Measurements from ENCODE around the gene CAPN9. TPM values are rescaled to one million over a fixed set of nuclear protein-coding genes. Genes with fewer than 3 reads are reported as not detected.

The CAPN9 gene
- total and polyA plus RNA-seq, 2 experiments from 2014 or later = 0.98 to 3.7 TPM

DNA sequence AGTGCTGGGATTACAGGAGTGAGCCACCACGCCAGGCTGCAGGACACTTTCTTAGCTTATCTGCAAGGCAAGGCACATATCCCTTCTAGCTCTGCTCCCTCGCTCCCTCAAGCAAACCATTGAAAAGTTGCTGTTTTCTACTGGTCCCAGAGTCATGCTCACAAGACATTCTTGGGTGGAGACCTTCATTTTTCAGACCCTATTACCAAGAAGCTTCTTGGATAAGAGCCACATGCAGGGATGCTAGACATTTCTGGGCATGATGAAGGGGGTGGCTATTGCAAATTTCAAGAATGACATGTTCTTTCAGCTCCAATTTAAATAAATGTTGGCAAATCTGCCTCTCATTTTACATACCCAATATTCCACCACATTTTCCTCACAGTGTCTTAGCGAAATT is 33.9 kb downstream of the CAPN9 start:
- Histone ChIP-seq H3K36me3 (replicated peaks; ENCODE audit: insufficient read depth, low read depth) (no peaks in the 10 kb centered on the region), H3K27me3 (no peaks in the 10 kb centered on the region), H3K4me3 (no peak overlapping the region), H3K27ac (no peak overlapping the region), H3K9me2 (replicated peaks; ENCODE audit: insufficient read depth) (no peaks in the 10 kb centered on the region), H3K79me2 (no peaks in the 10 kb centered on the region), H3K4me1 (ENCODE audit: insufficient read depth) (no peaks in the 10 kb centered on the region), H3K9me3 (ENCODE audit: low read depth) (no peaks in the 10 kb centered on the region), H3K4me2 (no peak overlapping the region), H2AFZ (no peak overlapping the region), H4K20me1 (ENCODE audit: insufficient read depth, poor library complexity, severe bottlenecking) (no peaks in the 10 kb centered on the region)
- TF ChIP-seq CTCF (IDR thresholded peaks at IDR 0.05; ENCODE audit: poor library complexity) (no peak), EZH2phosphoT487 (IDR thresholded peaks at IDR 0.05; ENCODE audit: low read depth, severe bottlenecking, unreplicated experiment) (no peak), EZH2 (IDR thresholded peaks at IDR 0.05; ENCODE audit: borderline replicate concordance) (no peak)
- DNase-seq (ENCODE audit: low spot score) = no peak
- 94% methylated on average over 3 of the region's 3 CpGs for WGBS (ENCODE audit: low lambda C conversion rate, missing lambda C conversion rate)

- Histone ChIP-seq H3K79me2 (no peaks in the 10 kb centered on the region), H3K27me3 (no peaks in the 10 kb centered on the region), H3K36me3 (replicated peaks; ENCODE audit: insufficient read depth, low read depth) (no peaks in the 10 kb centered on the region), H2AFZ (no peak overlapping the region), H3K4me2 (no peak overlapping the region), H3K9me3 (ENCODE audit: low read depth) (no peaks in the 10 kb centered on the region), H3K27ac (no peak overlapping the region), H3K9me2 (replicated peaks; ENCODE audit: insufficient read depth) (no peaks in the 10 kb centered on the region), H4K20me1 (ENCODE audit: insufficient read depth, poor library complexity, severe bottlenecking) (no peaks in the 10 kb centered on the region), H3K4me3 (no peak overlapping the region), H3K4me1 (ENCODE audit: insufficient read depth) (no peaks in the 10 kb centered on the region)
- 55% methylated on average over 3 of the region's 3 CpGs for WGBS (ENCODE audit: low lambda C conversion rate, missing lambda C conversion rate)
- TF ChIP-seq CTCF (IDR thresholded peaks at IDR 0.05; ENCODE audit: poor library complexity) (no peak), EZH2 (IDR thresholded peaks at IDR 0.05; ENCODE audit: borderline replicate concordance) (no peak)
- DNase-seq (ENCODE audit: low spot score) = no peak
These were observed 34.4 kb downstream of the CAPN9 start for GRCh38 chr1:230781594-230781993.

- Histone ChIP-seq H3K36me3 (replicated peaks; ENCODE audit: insufficient read depth, low read depth) (no peaks in the 10 kb centered on the region), H3K27ac (no peak overlapping the region), H3K79me2 (no peaks in the 10 kb centered on the region), H3K9me2 (replicated peaks; ENCODE audit: insufficient read depth) (no peaks in the 10 kb centered on the region), H3K4me1 (ENCODE audit: insufficient read depth) (no peaks in the 10 kb centered on the region), H2AFZ (no peak overlapping the region), H4K20me1 (ENCODE audit: insufficient read depth, poor library complexity, severe bottlenecking) (no peaks in the 10 kb centered on the region), H3K9me3 (ENCODE audit: low read depth) (no peaks in the 10 kb centered on the region), H3K4me3 (no peak overlapping the region), H3K4me2 (no peak overlapping the region), H3K27me3 (no peaks in the 10 kb centered on the region)
- no peak for DNase-seq (ENCODE audit: low spot score)
- 65% methylated on average over 2 of the region's 2 CpGs for WGBS (ENCODE audit: low lambda C conversion rate, missing lambda C conversion rate)
- TF ChIP-seq EZH2 (IDR thresholded peaks at IDR 0.05; ENCODE audit: borderline replicate concordance) (no peak), EZH2phosphoT487 (IDR thresholded peaks at IDR 0.05; ENCODE audit: low read depth, severe bottlenecking, unreplicated experiment) (no peak), CTCF (IDR thresholded peaks at IDR 0.05; ENCODE audit: poor library complexity) (no peak)
These were observed 37.0 kb downstream of the CAPN9 start for GRCh38 chr1:230784163-230784562.

Data from hepatocyte (in vitro differentiated cells).